ENCODE results near the gene MIPOL1.
"Not testable (repeated sequence)": the region's sequence is repeated elsewhere in the genome, so short reads cannot be mapped to it uniquely, and the experiment has no call there.

Gene MIPOL1

GRCh38 chr14:37198907-37199306 is 1.2 kb downstream of the MIPOL1 start:
- no peak for TF ChIP-seq POLR2A (IDR thresholded peaks at IDR 0.05; ENCODE audit: extremely low read depth, insufficient read length)
- TF ChIP-seq, protein P1, sequence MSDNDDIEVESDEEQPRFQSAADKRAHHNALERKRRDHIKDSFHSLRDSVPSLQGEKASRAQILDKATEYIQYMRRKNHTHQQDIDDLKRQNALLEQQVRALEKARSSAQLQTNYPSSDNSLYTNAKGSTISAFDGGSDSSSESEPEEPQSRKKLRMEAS (IDR thresholded peaks at IDR 0.05; ENCODE audit: low read depth, low read length) = no peak
- no peak for TF ChIP-seq MYC (IDR thresholded peaks at IDR 0.05; ENCODE audit: low read depth, low read length)
- TF ChIP-seq CTCF (IDR thresholded peaks at IDR 0.05; ENCODE audit: low read depth, low read length) = no peak
- DNase-seq (ENCODE audit: low read depth) = no peak
- no peak overlapping the region for H3K4me3 ChIP-seq (ENCODE audit: low read depth, low read length)

- no peak for TF ChIP-seq POLR2A (IDR thresholded peaks at IDR 0.05; ENCODE audit: extremely low read depth, insufficient read length)
- H3K4me3 ChIP-seq (ENCODE audit: low read depth, low read length) = no peak overlapping the region
- DNase-seq (ENCODE audit: low read depth) = no peak
Observed at GRCh38 chr14:37201724-37202123, 4.0 kb downstream of the MIPOL1 start.

DNA sequence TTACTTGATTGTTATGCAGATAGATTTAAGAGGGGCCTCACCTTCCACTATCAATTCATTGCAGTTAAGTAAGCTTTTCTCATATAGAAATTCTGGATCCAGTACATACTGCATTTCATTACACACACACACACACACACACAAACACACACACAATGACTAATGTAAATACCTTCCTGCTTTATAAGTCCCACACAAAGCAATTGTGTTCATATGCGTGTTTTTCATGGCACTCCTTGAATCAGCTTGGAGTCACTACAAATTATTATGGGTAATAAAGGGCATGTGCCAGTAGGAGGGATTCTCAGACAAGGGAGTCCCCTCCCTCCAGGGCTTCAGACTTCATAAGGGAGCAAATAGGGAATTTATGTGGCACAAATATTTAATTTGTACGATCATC is 4.5 kb downstream of the MIPOL1 start:
- DNase-seq (ENCODE audit: low read depth) = no peak
- TF ChIP-seq, protein P1 (IDR thresholded peaks at IDR 0.05; ENCODE audit: low read depth, low read length) = no peak
- no peak for TF ChIP-seq POLR2A (IDR thresholded peaks at IDR 0.05; ENCODE audit: extremely low read depth, insufficient read length)
- no peak for TF ChIP-seq CTCF (IDR thresholded peaks at IDR 0.05; ENCODE audit: low read depth, low read length)
- TF ChIP-seq MYC (IDR thresholded peaks at IDR 0.05; ENCODE audit: low read depth, low read length) = no peak
- no peak overlapping the region for H3K4me3 ChIP-seq (ENCODE audit: low read depth, low read length)

GRCh38 chr14:37202812-37203211 is 5.1 kb downstream of the MIPOL1 start:
- no peak for DNase-seq (ENCODE audit: low read depth)
- no peak overlapping the region for H3K4me3 ChIP-seq (ENCODE audit: low read depth, low read length)
- TF ChIP-seq POLR2A (IDR thresholded peaks at IDR 0.05; ENCODE audit: extremely low read depth, insufficient read length) (no peak), CTCF (IDR thresholded peaks at IDR 0.05; ENCODE audit: low read depth, low read length) (no peak), MYC (IDR thresholded peaks at IDR 0.05; ENCODE audit: low read depth, low read length) (no peak)
- TF ChIP-seq, protein P1 (IDR thresholded peaks at IDR 0.05; ENCODE audit: low read depth, low read length) = no peak

DNA sequence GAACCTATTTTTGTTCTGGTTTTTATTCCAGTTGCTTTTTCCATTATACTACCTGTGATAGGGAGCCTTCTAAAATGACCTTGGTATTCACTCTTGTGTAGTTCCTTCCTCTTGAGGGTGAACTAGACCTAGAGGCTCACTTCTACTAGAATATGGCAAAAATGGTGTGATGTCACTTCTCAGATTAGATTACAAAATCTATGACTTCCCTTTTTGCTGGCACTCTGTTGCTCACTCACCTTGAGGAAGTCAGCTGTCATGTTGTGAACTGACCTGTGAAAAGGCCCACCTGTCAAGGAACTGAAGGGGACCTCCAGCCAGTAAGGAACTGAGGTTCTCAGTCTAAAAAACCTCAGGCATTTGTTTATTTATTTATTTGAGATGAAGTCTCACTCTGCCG is 5.7 kb downstream of the MIPOL1 start:
- H3K4me3 ChIP-seq (ENCODE audit: low read depth, low read length) = no peak overlapping the region
- TF ChIP-seq MYC (IDR thresholded peaks at IDR 0.05; ENCODE audit: low read depth, low read length) (no peak), POLR2A (IDR thresholded peaks at IDR 0.05; ENCODE audit: extremely low read depth, insufficient read length) (no peak), CTCF (IDR thresholded peaks at IDR 0.05; ENCODE audit: low read depth, low read length) (no peak)
- TF ChIP-seq, protein P1 (IDR thresholded peaks at IDR 0.05; ENCODE audit: low read depth, low read length) = no peak
- peak; percentile 12 for DNase-seq (ENCODE audit: low read depth)

DNA sequence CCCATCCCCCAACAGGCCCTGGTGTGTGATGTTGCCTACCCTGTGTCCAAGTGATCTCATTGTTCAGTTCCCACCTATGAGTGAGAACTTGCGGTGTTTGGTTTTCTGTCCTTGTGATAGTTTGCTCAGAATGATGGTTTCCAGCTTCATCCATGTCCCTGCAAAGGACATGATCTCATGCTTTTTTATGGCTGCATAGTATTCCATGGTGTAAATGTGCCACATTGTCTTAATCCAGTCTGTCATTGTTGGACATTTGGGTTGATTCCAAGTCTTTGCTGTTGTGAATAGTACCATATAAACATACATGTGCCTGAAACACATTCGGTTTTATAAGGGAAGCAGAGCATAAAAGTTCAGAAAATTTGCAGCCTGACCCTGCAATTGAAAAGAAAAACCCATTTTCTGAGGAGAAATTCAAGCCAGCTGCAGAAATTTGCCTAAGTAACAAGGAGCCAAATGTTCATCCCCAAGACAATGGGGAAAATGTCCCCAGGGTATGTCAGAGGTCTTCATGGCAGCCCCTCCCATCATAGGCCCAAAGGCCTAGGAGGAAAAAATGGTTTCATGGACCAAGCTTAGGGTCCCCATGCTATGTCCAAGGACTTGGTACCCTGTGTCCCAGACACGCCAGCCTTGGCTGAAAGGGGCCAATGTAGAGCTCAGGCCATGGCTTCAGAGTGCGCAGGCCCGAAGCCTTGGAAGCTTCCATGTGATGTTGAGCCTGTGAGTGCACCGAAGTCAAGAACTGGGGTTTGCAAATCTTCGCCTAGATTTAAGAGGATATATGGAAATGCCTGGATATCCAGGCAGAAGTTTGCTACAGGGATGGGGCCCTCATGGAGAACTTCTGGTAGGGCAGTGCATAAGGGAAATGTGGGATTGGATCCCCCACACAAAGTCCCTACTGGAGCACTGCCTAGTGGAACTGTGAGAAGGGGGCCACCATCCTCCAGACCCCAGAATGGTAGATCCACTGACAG is 8.2 kb downstream of the MIPOL1 start:
- not testable (repeated sequence) for H3K4me3 ChIP-seq (ENCODE audit: low read depth, low read length); DNase-seq (ENCODE audit: low read depth)

GRCh38 chr14:37209617-37210016 is 11.9 kb downstream of the MIPOL1 start:
- DNase-seq (ENCODE audit: low read depth); H3K4me3 ChIP-seq (ENCODE audit: low read depth, low read length): not testable (repeated sequence)
